M059J (cell line): ENCODE data around the gene COL6A2. TPM values are rescaled to one million over a fixed set of nuclear protein-coding genes. Genes with fewer than 3 reads are reported as not detected.
"Not testable (repeated sequence)": the region's sequence is repeated elsewhere in the genome, so short reads cannot be mapped to it uniquely, and the experiment has no call there.

Experiments used
- DNase-seq: peaks from one replicate; pipeline ENCODE4 v3.0.0-alpha.2; 2012; ENCODE audit warnings: low read depth
- total RNA-seq: library from RNA; depleted of rRNA; stranded (reverse); fragments of >200 nt; shearing (Covaris generic); gene quantifications from 2 replicates; pipeline ENCODE4 v1.2.3, GENCODE V29; 2014

Gene COL6A2
- total RNA-seq, 1 experiment from 2014 or later: 240 TPM

DNA sequence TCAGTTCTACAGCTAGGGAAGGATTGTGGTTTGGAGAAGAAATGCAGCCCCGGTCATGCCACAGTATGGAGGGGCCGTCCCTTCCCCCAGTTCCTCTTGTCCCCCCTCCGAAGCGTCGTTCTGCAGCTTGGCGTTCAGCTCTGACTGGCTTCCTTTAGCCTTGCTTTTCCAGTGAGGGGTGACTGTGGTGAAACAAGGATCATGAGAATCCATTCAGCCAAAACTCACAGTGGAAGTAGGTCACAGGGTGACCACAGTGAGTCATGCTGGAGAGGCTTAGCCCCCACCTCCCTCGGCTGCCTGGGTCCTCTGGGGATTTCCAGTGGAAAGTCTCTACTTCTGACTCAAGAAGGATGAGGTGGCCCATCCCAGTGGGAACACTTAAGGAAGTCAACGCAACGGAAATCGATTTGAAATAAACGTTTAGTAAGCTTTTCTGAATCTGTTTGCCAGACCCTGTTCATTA, 37.3 kb upstream of the COL6A2 start:
- peak; percentile 99 for DNase-seq

- peak; percentile 50 for DNase-seq
Measured at GRCh38 chr21:46061063-46061462, 36.8 kb upstream of the COL6A2 start.

DNA sequence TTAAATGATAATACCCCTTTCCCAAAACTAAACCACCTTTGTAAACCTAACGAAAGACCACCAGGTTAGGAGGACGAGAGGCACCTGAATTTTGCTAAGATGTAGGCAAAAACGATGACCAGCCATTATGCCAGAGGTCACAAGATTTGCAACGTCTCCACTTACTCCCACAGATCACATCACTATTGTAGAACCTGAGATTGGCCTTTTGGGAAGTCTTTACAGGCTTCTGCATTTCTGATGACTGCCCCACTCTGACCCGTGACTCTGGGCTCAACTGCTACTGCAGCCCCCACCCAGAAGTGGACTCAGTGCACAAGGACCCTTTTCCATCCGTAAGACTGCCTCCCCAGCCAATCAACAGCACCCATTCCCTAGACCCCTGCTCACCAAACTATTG, 36.4 kb upstream of the COL6A2 start:
- DNase-seq: no peak

DNA sequence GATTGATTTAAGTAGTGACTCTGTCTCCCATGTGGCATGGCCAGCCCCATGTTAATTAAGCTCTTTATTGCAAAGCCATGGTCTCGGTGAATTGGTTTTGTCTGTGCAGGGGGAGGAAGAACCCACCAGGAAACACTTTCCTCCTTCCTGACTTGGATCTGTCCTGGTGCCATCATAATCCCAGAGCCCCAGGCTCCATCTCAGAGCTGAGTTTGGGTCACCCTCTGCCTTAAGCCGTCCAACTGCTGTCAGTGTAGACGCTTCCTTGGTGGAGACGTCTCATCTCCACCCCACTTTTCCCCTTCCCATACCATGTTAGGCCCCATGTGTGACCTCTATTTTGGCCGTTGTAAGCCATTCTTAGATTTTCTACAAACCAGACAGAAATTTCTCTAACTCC, 36.0 kb upstream of the COL6A2 start:
- no peak for DNase-seq

- no peak for DNase-seq
Measured at GRCh38 chr21:46062471-46063211, 35.3 kb upstream of the COL6A2 start.

- no peak for DNase-seq
Measured at GRCh38 chr21:46063227-46063626, 34.7 kb upstream of the COL6A2 start.

DNA sequence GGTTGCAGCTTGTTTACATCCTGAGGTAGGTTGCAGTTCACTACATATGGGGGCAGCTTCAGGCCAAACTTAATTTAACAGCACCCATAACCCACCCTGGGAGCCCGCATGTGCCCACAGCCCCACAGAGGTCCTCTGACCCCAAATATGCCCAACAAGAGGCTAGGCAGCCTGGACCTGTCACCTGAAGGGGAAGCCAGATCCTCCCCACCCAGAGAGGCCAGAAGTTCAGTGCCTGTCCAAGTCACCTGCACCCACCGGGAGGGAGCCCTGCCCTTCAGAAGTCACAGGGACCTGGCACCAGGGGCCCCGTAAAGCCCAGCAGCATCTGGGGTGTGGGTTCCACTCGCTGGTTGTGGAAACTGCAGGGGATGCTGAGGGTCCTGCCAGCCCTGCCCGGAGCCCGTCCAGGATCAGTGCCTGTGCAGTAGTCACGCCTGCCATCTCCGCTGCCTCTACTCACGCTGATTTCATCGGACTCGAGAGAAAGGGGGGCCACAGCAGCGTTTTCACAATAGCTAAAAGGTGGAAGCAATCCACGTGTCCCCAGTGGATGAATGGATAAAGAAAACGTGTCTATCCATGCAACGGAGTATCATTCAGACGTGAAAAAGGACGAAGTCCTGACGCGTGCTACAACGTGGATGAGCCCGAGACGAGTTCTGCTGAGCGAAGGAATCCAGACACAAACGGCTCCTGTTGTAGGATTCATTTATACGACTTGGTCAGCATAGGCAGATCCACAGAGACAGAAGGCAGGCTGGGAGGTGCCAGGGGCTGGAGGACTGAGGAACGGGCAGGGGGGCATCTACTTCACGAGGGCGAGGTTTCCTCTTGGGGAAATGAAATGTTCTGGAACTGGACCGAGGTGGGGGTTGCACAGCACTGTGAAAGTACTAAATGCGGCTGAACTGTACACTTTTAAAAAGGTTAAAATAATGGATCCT, 33.9 kb upstream of the COL6A2 start:
- DNase-seq: no peak

GRCh38 chr21:46064870-46065214, 33.1 kb upstream of the COL6A2 start:
- no peak for DNase-seq

DNA sequence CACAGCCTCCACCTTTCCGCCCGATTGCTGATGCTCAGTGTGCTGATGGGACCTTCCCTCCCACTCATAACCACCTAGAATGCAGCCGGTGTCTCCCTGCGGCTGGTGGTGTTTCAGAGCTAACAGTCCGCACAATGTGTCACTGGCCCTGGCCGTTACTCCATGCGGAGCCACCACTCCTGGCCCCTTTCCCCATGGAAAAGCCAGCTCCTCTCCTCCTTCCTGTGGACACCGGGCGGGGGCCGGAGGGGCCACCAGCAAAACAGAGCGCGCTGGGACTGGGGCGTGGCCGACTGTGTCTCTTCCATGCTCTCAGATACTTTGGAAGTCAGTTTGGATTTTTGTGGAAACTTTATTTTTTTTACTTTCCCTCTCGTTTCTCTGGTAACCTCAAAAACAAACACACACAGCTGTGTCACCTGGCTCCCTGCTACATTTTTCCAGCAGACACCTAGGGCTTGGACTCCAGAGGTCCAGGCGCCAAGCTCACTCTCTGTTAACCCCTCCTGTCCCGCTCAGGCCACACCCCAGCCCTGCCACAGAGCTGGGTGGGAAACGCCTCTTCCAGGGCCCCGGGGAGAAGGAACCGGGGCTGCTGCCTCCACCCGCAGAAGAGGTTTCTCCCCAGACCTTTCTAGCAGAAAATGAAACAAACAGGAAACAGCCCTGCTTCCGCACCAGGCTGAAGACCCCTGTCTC, 32.5 kb upstream of the COL6A2 start:
- peak; percentile 86 for DNase-seq

DNA sequence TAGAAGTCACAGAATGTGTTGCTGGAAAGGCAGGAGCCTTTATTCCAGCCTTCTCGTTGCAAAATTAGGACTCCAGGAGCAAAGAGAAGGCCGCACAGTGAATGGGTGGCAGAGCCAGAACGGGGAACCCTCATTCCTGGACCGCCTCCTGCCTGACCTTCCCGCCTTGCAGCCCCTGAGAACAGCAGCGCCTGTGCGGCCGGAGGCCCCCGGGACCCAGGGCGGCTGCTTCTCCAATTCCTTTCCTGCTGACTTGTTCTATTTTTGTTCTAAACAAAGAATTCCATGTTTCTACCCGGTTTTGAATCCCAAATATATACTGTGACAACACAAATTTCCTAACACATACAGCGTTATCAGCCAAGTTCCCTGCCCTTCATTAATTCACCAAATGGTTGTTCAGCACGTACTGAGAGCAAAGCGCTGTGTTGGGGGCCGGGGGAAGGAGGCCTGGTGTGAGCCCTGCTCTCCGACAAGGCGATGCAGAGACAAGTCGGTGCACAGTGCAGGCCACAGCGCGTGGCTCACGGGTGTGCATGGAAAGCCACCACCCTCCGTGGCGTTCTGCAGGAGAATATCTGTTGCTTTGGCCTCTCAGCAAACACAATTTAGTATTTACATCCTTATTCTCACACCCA, 31.9 kb upstream of the COL6A2 start:
- no peak for DNase-seq

GRCh38 chr21:46066591-46067331, 31.2 kb upstream of the COL6A2 start:
- no peak for DNase-seq

- no peak for DNase-seq
Measured at GRCh38 chr21:46067505-46068201, 30.3 kb upstream of the COL6A2 start.

DNA sequence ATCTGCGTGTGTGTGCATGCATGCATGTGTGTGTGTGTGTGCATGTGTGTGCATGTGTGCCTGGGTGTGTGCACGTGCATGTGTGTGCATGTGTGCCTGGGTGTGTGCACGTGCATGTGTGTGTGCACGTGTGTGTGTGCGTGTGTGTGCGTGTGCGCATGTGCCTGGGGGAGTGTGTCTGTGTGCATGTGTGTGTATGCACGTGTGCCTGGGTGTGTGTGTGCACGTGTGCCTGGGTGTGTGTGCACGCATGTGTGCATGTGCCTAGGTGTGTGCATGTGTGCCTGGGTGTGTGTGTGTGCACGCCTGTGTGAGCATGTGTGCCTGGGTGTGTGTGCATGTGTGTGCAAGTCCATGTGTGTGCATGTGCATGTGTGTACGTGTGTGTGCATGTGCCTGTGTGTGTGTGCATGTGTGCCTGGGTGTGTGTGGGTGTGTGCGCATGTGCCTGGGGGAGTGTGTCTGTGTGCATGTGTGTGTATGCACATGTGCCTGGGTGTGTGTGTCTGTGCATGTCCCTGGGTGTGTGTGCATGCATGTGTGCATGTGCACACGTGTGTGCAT, 29.3 kb upstream of the COL6A2 start:
- DNase-seq: no peak

GRCh38 chr21:46069166-46069565, 28.7 kb upstream of the COL6A2 start:
- no peak for DNase-seq

DNA sequence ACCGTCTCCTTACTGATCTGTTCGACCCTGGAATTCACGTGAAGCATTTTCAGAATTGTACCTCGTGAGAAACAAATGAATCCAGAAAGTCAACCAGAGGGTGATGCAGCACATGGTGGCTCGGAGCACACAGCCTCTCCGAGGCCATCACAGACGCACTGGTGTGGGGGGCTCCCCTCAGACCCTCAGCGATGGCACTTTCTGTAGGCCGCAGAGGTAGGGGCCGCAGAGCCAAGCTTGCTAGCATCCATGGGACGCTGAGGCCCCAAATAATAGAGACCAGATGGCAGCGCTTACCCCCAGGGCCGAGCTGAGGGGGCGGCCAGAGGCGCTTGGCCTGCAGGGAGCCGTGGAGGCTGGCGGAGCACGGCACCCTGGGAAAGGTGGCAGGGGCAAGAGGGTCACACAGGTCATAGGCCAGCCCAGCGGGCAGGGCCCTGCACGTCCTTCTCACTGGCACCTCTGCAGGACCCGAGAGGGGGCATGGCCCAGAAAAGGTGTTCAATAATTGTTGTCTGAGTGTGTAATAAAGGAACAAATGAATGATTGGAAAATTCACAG, 28.1 kb upstream of the COL6A2 start:
- DNase-seq: no peak

- no peak for DNase-seq
Measured at GRCh38 chr21:46071082-46071481, 26.8 kb upstream of the COL6A2 start.

DNA sequence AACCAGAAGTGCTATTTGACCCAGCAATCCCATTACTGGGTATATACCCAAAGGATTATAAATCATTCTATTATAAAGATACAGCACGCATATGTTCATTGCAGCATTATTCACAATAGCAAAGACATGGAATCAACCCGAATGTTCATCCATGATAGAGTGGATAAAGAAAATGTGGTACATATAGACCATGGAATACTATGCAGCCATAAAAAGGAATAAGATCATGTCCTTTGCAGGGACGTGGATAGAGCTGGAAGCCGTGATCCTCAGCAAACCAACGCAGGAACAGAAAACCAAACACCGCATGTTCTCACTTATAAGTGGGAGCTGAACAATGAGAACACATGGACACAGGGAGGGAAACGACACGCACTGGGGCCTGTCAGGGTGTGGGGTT, 21.2 kb upstream of the COL6A2 start:
- not testable (repeated sequence) for DNase-seq

GRCh38 chr21:46077674-46078101, 20.2 kb upstream of the COL6A2 start:
- DNase-seq: no peak

- DNase-seq: no peak
Measured at GRCh38 chr21:46078322-46078977, 19.5 kb upstream of the COL6A2 start.
